MCF 10A (cell line): ENCODE results near the gene LYPD5. TPM values are rescaled to one million over a fixed set of nuclear protein-coding genes. Genes with fewer than 3 reads are reported as not detected.

Source experiments
- BruUV-seq: library from RNA; stranded (reverse); fragments of 400-500 nt; replicated peaks from 2 replicates; lab custom pipeline; 2021; lab: Mats Ljungman, UMichigan
- CTCF ChIA-PET: fragments of 300-600 bp; sonication (Branson Sonifier 250); formaldehyde crosslinking; extraction: SDS; loops from one replicate; lab custom pipeline; 2021; ENCODE audit warnings: antibody characterized with exemption, inconsistent platforms; lab: Yijun Ruan, JAX
- POLR2A ChIA-PET: fragments of 300-600, 350-650 bp; sonication (Branson Sonifier 250); formaldehyde crosslinking; extraction: SDS; loops from one replicate; lab custom pipeline; 2020; ENCODE audit warnings: antibody characterized with exemption, inconsistent platforms; lab: Yijun Ruan, JAX
- DNase-seq: peaks from one replicate; pipeline ENCODE4 v3.0.0-alpha.2; 2018; ENCODE audit not compliant: unreplicated experiment
- H3K27ac Mint-ChIP-seq: one replicate; pipeline ENCODE4 v1.8.0; 2022; ENCODE audit warnings: mild to moderate bottlenecking, low read depth, mixed read lengths; ENCODE audit not compliant: unreplicated experiment
- H3K27me3 Mint-ChIP-seq: one replicate; pipeline ENCODE4 v1.8.0; 2022; ENCODE audit warnings: mixed read lengths; ENCODE audit not compliant: insufficient read depth, unreplicated experiment
- H3K36me3 Mint-ChIP-seq: one replicate; pipeline ENCODE4 v1.8.0; 2022; ENCODE audit warnings: mild to moderate bottlenecking, moderate library complexity, mixed read lengths; ENCODE audit not compliant: insufficient read depth, unreplicated experiment
- H3K4me1 Mint-ChIP-seq: one replicate; pipeline ENCODE4 v1.8.0; 2022; ENCODE audit warnings: mixed read lengths; ENCODE audit not compliant: insufficient read depth, unreplicated experiment
- H3K4me3 Mint-ChIP-seq: one replicate; pipeline ENCODE4 v1.8.0; 2022; ENCODE audit warnings: mild to moderate bottlenecking, moderate library complexity, mixed read lengths; ENCODE audit not compliant: unreplicated experiment
- H3K9me3 Mint-ChIP-seq: one replicate; pipeline ENCODE4 v1.8.0; 2022; ENCODE audit warnings: mixed read lengths; ENCODE audit not compliant: unreplicated experiment
- intact Hi-C: fragments of 100-400 bp; cut with micrococcal nuclease; formaldehyde crosslinking; loops from 2 replicates; pipeline ENCODE4 v1.14.1; 2022
- total RNA-seq: library from RNA; stranded (reverse); gene quantifications from 2 replicates; pipeline ENCODE4 v1.2.3, GENCODE V29; 2022
- TF ChIP-seq, protein P1 (sequence below): fragments of 200-600 bp; IDR thresholded peaks from one replicate; pipeline ENCODE4 v1.8.0; 2022; ENCODE audit warnings: antibody characterized with exemption, mild to moderate bottlenecking; ENCODE audit not compliant: unreplicated experiment

The LYPD5 gene
- total RNA-seq, 1 experiment from 2014 or later = 0.21 TPM

DNA sequence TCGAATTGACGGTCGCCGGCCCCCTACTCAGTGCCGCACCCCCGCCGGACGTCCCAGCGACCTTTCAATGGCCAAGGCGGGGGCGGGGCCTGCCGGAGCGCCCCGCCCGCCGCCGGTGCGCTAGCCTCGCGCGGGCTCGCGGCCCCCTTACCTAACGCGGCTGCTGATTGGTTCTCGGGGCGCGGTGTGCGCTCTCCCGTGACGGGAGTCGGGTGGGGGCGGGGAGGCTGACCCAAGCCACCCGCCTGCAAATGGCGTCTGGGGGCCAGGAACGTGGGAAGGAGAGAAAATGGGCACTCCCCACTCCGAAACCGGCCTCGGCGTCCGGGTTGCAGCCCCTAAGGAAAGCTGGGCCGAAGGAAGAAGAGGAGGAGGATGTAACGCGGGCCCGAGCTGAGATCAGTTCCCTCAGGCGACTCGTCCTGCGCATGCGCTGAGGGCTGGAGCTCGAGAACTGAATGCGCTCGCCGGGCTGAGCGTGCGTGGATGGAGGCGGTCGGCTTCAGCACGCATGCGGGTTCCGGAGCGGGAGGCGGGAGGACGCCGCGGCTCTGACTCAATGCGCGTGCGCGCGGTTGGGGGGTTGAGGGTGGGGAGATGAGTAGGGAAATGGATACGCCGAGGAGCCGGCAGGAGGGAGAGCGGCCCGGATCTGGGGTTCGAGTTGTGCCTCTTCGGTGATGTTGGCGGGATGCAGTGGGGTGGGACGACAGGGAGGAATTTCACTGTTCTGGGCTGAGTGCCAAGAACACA lies 47.6 kb downstream of the LYPD5 start, which contains the start of gene SMG9:
TSS of gene SMG9 (minus strand) at position 460 of the 753 bp plus-strand sequence. CDS start 4,221 bp downstream, outside the sequence.
- no peaks in the 10 kb centered on the region for H3K27me3 Mint-ChIP-seq
- H3K36me3 Mint-ChIP-seq = peaks cover 34% of the 10 kb centered on the region
- TF ChIP-seq, protein P1, sequence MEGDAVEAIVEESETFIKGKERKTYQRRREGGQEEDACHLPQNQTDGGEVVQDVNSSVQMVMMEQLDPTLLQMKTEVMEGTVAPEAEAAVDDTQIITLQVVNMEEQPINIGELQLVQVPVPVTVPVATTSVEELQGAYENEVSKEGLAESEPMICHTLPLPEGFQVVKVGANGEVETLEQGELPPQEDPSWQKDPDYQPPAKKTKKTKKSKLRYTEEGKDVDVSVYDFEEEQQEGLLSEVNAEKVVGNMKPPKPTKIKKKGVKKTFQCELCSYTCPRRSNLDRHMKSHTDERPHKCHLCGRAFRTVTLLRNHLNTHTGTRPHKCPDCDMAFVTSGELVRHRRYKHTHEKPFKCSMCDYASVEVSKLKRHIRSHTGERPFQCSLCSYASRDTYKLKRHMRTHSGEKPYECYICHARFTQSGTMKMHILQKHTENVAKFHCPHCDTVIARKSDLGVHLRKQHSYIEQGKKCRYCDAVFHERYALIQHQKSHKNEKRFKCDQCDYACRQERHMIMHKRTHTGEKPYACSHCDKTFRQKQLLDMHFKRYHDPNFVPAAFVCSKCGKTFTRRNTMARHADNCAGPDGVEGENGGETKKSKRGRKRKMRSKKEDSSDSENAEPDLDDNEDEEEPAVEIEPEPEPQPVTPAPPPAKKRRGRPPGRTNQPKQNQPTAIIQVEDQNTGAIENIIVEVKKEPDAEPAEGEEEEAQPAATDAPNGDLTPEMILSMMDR = no peak
- CTCF ChIA-PET = interaction anchor here (1.1 to 4.3 kb wide), 5 partner anchors 8 to 86 kb away, joined by 3 to 32 read pairs (median 3); partner anchors contain the start of gene KCNN4
- peak within 1 kb of the TSS; percentile 93 for H3K4me3 Mint-ChIP-seq
- BruUV-seq = no TSS peak
- POLR2A ChIA-PET = interaction anchor here (0.6 to 20.1 kb wide), 18 partner anchors 9 to 224 kb away, joined by 3 to 409 read pairs (median 4); partner anchors contain the start of genes IRGQ, KCNN4, PLAUR and ZNF576
- intact Hi-C loops = loop anchor here (1.0 kb wide), 1 partner anchor 26 kb away; the partner anchor contains the start of gene KCNN4
- no peaks in the 10 kb centered on the region for H3K9me3 Mint-ChIP-seq
- H3K4me1 Mint-ChIP-seq = peaks cover 68% of the 10 kb centered on the region
- peak within 1 kb of the TSS; percentile 98 for H3K27ac Mint-ChIP-seq
- DNase-seq = peak; percentile 98

DNA sequence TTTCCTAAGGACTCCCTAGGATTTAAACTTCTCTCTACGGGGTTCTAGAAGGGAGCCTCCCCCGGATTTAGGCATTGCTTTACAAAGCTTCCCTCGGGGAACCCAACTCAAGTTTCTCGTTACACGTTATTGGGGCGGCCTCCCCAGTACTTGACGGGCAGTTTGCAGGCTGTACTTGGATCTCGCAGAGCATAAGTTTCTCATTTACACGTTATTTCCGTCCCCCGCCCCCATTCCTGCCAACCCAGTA lies 48.1 kb downstream of the LYPD5 start:
- intact Hi-C loops = loop anchor here (1.0 kb wide), 1 partner anchor 26 kb away; the partner anchor contains the start of gene KCNN4
- no peak for DNase-seq
- H3K9me3 Mint-ChIP-seq = no peaks in the 10 kb centered on the region
- no peaks in the 10 kb centered on the region for H3K27me3 Mint-ChIP-seq
- peak overlapping the region; percentile 98 for H3K27ac Mint-ChIP-seq
- TF ChIP-seq, protein P1 = no peak
- peaks cover 38% of the 10 kb centered on the region for H3K36me3 Mint-ChIP-seq
- BruUV-seq = no TSS peak
- POLR2A ChIA-PET = interaction anchor here (0.9 to 20.1 kb wide), 11 partner anchors 9 to 219 kb away, joined by 3 to 409 read pairs (median 6); partner anchors contain the start of genes IRGQ, KCNN4, PLAUR and ZNF576
- peak overlapping the region; percentile 93 for H3K4me3 Mint-ChIP-seq
- peaks cover 65% of the 10 kb centered on the region for H3K4me1 Mint-ChIP-seq
- CTCF ChIA-PET = interaction anchor here (1.1 to 4.3 kb wide), 4 partner anchors 15 to 85 kb away, joined by 3 to 32 read pairs (median 3); partner anchors contain the start of gene KCNN4

DNA sequence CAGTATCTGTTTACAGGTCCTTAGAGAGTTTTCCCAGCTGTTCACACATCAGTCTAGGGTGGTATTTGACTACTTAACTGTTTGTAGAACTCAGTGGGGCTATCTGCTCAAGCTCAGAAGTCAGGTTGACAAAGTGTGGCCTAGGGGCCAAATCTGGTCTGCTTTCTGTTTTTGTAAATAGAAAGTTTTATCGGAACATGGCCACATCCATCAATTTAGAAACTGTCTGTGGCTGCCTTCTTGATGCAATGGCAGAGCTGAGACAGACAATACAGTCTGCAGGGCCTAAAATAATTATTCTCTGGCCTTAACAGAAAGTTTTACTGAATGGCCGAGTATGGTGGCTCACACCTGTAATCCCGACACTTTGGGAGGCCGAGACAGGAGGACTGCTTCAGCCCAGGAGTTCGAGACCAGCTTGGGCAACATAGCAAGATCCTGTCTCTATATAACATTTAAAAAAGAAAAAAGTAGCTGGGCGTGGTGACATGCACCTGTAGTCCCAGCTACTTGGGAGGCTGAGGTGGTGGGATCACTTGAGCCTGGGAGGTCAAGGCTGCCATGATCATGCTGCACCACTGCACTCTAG lies 49.9 kb downstream of the LYPD5 start:
- BruUV-seq = no TSS peak
- Mint-ChIP-seq H3K36me3 (peaks cover 50% of the 10 kb centered on the region), H3K4me3 (peak overlapping the region; percentile 93), H3K4me1 (peaks cover 53% of the 10 kb centered on the region), H3K9me3 (no peaks in the 10 kb centered on the region), H3K27me3 (no peaks in the 10 kb centered on the region), H3K27ac (peak overlapping the region; percentile 98)
- CTCF ChIA-PET = interaction anchor here (0.7 to 4.3 kb wide), 11 partner anchors 8 to 938 kb away, joined by 3 to 32 read pairs (median 6); partner anchors contain the start of gene KCNN4
- no peak for DNase-seq
- TF ChIP-seq, protein P1 = no peak
- intact Hi-C loops = no loop called here
- POLR2A ChIA-PET = interaction anchor here (0.6 to 20.1 kb wide), 10 partner anchors 12 to 1700 kb away, joined by 3 to 409 read pairs (median 4); partner anchors contain the start of genes KCNN4 and PLAUR
